GM12892 (cell line): Measurements from ENCODE around the gene PRDM16.

Source experiments
- DNase-seq: peaks from one replicate; pipeline ENCODE4 v3.0.0; 2011; ENCODE audit not compliant: insufficient read length
- FAIRE-seq: peaks from 2 replicates; lab custom pipeline; 2011; peaks lifted over from hg19 to GRCh38; lab: Jason Lieb, UNC
- POLR2A ChIP-seq: IDR thresholded peaks from 2 replicates; pipeline ENCODE4 v1.6.1; 2011; ENCODE audit warnings: low read depth, low read length, control low read depth
- POLR2AphosphoS5 ChIP-seq: IDR thresholded peaks from 2 replicates; pipeline ENCODE4 v1.6.1; 2011; ENCODE audit warnings: low read depth, low read length, control low read depth
- TAF1 ChIP-seq: IDR thresholded peaks from 2 replicates; pipeline ENCODE4 v1.6.1; 2011; ENCODE audit warnings: low read depth, mild to moderate bottlenecking, control low read depth, low read length, borderline replicate concordance

Gene PRDM16

GRCh38 chr1:3366126-3367051 lies 297.4 kb downstream of the PRDM16 start:
- TF ChIP-seq POLR2A (no peak), POLR2AphosphoS5 (no peak), TAF1 (no peak)
- DNase-seq (no peak), FAIRE-seq (no peak)

DNA sequence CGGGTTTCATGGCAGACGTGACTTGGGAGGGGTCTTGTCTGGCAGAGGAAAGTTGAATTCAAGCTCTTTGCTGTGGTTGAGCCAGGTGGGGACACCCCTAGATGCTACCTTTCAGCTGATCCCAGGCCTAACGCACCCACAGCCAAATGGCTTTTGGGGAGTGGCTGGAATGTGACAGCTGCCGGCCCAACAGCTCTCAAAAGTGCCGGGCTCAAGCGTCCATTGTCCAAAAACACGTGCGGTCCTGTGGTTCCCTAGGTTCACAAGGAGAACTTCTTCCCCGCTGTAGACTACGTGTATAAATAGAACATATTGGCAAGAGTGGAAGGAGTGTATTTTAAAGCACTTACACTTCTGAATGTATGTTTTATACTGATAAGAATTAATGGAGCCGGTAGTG lies 298.4 kb downstream of the PRDM16 start:
- FAIRE-seq (no peak), DNase-seq (no peak)
- TF ChIP-seq TAF1 (no peak), POLR2AphosphoS5 (no peak), POLR2A (no peak)

- DNase-seq = no peak
- FAIRE-seq = no peak
- no peak for TF ChIP-seq POLR2AphosphoS5
- no peak for TF ChIP-seq POLR2A
- TF ChIP-seq TAF1 = no peak
These were observed 299.1 kb downstream of the PRDM16 start for GRCh38 chr1:3368059-3368458.

GRCh38 chr1:3368711-3369445 lies 299.9 kb downstream of the PRDM16 start:
- TF ChIP-seq POLR2AphosphoS5 (no peak), TAF1 (no peak), POLR2A (no peak)
- DNase-seq (no peak), FAIRE-seq (no peak)

- TF ChIP-seq POLR2AphosphoS5 = no peak
- no peak for TF ChIP-seq POLR2A
- no peak for TF ChIP-seq TAF1
- FAIRE-seq (no peak), DNase-seq (no peak)
These were observed 300.6 kb downstream of the PRDM16 start for GRCh38 chr1:3369446-3370076.

DNA sequence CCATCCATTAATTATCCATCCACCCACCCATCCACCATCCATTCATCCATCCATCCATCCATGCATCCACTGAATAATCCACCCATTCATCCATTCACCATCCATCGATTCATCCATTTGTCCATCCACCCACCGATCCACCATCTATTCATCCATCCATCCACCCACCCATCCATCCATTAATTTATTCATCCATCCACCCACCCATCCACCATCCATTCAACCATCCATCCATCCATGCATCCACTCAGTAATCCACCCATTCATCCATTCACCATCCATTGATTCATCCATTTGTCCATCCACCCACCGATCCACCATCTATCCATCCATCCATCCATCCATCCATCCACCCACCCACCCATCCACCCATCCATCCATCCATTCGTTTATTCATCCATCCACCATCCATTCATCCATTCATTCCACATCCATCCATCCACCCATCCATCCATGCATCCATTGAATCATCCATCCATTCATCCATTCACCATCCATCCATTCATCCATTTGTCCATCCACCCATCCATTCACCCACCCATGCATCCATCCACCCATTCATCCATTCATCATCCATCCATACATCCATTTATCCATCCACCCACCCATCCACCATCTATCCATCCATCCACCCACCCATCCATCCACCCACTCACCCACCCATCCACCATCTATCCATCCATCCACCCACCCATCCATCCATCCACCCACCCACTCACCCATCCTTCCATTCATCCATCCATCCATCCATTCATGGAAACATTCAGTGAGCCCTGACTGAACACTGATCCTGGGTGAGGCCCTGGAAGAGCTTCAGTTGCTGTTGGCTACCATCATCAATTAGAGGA lies 302.1 kb downstream of the PRDM16 start:
- FAIRE-seq (no peak), DNase-seq (no peak)
- no peak for TF ChIP-seq POLR2A
- TF ChIP-seq TAF1 = no peak
- TF ChIP-seq POLR2AphosphoS5 = no peak

GRCh38 chr1:3372317-3372716 lies 303.3 kb downstream of the PRDM16 start:
- FAIRE-seq (no peak), DNase-seq (no peak)
- TF ChIP-seq TAF1 = no peak
- no peak for TF ChIP-seq POLR2AphosphoS5
- no peak for TF ChIP-seq POLR2A

- DNase-seq = no peak
- FAIRE-seq = no peak
- TF ChIP-seq POLR2AphosphoS5 = no peak
- no peak for TF ChIP-seq TAF1
- TF ChIP-seq POLR2A = no peak
These were observed 304.2 kb downstream of the PRDM16 start for GRCh38 chr1:3373175-3373574.

DNA sequence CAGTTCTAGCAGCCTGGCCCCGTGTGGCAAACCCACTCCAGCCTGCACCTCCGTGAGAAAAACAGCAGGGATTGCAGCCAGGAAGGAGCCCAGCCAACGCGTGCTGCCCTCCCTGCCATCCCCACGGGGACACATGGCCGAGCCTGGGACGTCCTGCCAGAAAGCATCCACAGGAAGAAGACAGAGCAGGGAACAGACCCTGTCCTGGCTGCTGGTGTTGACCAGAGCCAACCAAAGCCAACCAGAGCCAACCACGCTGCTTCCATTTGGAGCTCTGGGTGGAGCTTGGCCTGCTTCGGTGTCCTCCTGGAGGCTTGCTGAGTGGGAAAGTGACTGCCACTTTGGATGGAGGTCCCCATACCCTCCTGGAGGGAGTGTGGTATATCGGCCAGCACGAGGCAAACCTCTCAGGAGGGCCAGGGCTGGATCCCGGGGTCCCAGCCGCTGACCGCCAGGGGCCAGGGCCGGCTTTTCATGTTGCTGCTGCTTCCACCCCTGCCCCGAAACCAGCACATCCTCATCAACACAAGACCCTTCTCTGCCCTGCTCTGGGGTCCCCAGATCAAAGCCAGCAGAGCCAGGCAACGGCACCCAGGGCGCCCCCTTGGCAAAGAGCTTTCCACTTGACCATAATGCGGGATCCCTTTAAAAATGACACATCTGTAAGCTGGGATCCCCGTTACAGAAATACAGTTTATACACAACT lies 304.9 kb downstream of the PRDM16 start:
- FAIRE-seq (no peak), DNase-seq (no peak)
- TF ChIP-seq POLR2AphosphoS5 = no peak
- TF ChIP-seq POLR2A = no peak
- no peak for TF ChIP-seq TAF1

- FAIRE-seq (no peak), DNase-seq (no peak)
- TF ChIP-seq TAF1 = no peak
- no peak for TF ChIP-seq POLR2A
- TF ChIP-seq POLR2AphosphoS5 = no peak
These were observed 306.2 kb downstream of the PRDM16 start for GRCh38 chr1:3375245-3375644.
